Activated B cell treated with CpG ODN at 0.5 μM for 24 hours (primary cell): ENCODE results near the gene MFNG. TPM values are rescaled to one million over a fixed set of nuclear protein-coding genes. Genes with fewer than 3 reads are reported as not detected.

Experiments used
- ATAC-seq: fragments of 200-7000 bp; cut with Tn5 transposase; one replicate; pipeline ENCODE4 v1.10.0; 2021; ENCODE audit warnings: low read depth, mild to moderate bottlenecking, moderate library complexity
- CTCF ChIA-PET: fragments of 350-600 bp; sonication (Branson Sonifier 250); formaldehyde crosslinking; loops from one replicate; lab custom pipeline; 2021; ENCODE audit warnings: antibody characterized with exemption; lab: Charles Lee
- POLR2A ChIA-PET: fragments of 350-600 bp; sonication (Branson Sonifier 250); formaldehyde crosslinking; loops from one replicate; lab custom pipeline; 2021; ENCODE audit warnings: antibody characterized with exemption; lab: Charles Lee
- DNase-seq: peaks from one replicate; pipeline ENCODE4 v3.0.0; 2022
- H3K27ac Mint-ChIP-seq: one replicate; pipeline ENCODE4 v1.8.0; 2020; ENCODE audit warnings: mixed read lengths
- H3K27me3 Mint-ChIP-seq: one replicate; pipeline ENCODE4 v1.8.0; 2021; ENCODE audit warnings: mixed read lengths
- H3K36me3 Mint-ChIP-seq: one replicate; pipeline ENCODE4 v1.8.0; 2021; ENCODE audit warnings: low read depth, mixed read lengths
- H3K4me1 Mint-ChIP-seq: one replicate; pipeline ENCODE4 v1.8.0; 2021; ENCODE audit warnings: mixed read lengths
- H3K4me3 Mint-ChIP-seq: one replicate; pipeline ENCODE4 v1.8.0; 2020; ENCODE audit warnings: mild to moderate bottlenecking, mixed read lengths
- H3K9me3 Mint-ChIP-seq: one replicate; pipeline ENCODE4 v1.8.0; 2020; ENCODE audit warnings: mixed read lengths
- intact Hi-C: fragments of 100-400 bp; cut with micrococcal nuclease; formaldehyde crosslinking; loops from one replicate; pipeline ENCODE4 v1.15.1; 2024
- total RNA-seq: library from RNA; stranded (reverse); gene quantifications from 2 replicates; pipeline ENCODE4 v1.2.3, GENCODE V29; 2022
- TF ChIP-seq, protein P1 (sequence below): fragments of 200-600 bp; IDR thresholded peaks from one replicate; pipeline ENCODE4 v1.8.0; 2022; ENCODE audit warnings: antibody characterized with exemption, mild to moderate bottlenecking

MFNG gene
- total RNA-seq, 1 donor from 2014 or later = 90.6 TPM

DNA sequence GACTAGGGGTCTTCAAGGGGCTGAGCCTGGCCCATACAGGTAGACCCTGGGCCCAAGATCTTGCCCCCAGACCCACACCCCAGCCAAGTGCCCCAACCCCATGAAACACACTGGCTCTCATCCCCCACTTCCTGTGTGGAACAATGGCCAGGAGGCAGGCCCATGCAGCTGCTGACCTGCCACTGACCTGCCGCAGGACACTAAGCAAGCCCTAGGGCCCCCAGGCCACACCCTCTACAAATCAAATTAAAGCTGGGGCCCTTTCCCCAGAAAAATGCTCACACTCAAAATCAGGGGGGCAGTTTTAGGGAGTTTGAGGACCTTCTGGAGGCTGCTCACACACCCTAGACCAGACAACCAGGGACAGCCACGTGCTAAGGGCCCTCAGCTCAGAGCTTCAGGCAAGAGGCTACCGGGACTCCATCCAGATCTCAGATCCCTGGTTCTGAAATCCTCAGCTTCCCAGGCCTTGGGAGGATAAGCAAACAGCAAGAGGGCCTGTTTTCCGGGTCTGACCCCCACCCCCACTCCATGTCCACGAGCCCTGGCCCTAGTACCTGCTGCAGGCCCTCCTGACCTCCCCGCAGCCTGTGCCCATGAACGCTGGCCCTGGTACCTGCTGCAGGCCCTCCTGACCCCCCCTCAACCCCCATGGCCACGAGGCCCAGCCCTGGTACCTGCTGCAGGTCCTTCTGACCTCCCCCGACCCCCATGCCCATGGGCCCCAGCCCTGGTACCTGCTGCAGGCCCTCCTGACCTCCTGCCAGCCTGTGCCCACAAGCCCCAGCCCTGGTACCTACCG, 23.1 kb upstream of the MFNG start:
- ChIA-PET CTCF (no interaction called here), POLR2A (no interaction called here)
- H3K4me1 Mint-ChIP-seq = no peaks in the 10 kb centered on the region
- no peak for DNase-seq
- H3K27me3 Mint-ChIP-seq = peaks cover 21% of the 10 kb centered on the region
- ATAC-seq = no peak
- H3K4me3 Mint-ChIP-seq = no peak overlapping the region
- no peaks in the 10 kb centered on the region for H3K36me3 Mint-ChIP-seq
- intact Hi-C loops = no loop called here
- H3K9me3 Mint-ChIP-seq = no peaks in the 10 kb centered on the region
- TF ChIP-seq, protein P1, sequence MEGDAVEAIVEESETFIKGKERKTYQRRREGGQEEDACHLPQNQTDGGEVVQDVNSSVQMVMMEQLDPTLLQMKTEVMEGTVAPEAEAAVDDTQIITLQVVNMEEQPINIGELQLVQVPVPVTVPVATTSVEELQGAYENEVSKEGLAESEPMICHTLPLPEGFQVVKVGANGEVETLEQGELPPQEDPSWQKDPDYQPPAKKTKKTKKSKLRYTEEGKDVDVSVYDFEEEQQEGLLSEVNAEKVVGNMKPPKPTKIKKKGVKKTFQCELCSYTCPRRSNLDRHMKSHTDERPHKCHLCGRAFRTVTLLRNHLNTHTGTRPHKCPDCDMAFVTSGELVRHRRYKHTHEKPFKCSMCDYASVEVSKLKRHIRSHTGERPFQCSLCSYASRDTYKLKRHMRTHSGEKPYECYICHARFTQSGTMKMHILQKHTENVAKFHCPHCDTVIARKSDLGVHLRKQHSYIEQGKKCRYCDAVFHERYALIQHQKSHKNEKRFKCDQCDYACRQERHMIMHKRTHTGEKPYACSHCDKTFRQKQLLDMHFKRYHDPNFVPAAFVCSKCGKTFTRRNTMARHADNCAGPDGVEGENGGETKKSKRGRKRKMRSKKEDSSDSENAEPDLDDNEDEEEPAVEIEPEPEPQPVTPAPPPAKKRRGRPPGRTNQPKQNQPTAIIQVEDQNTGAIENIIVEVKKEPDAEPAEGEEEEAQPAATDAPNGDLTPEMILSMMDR = no peak
- H3K27ac Mint-ChIP-seq = no peak overlapping the region

DNA sequence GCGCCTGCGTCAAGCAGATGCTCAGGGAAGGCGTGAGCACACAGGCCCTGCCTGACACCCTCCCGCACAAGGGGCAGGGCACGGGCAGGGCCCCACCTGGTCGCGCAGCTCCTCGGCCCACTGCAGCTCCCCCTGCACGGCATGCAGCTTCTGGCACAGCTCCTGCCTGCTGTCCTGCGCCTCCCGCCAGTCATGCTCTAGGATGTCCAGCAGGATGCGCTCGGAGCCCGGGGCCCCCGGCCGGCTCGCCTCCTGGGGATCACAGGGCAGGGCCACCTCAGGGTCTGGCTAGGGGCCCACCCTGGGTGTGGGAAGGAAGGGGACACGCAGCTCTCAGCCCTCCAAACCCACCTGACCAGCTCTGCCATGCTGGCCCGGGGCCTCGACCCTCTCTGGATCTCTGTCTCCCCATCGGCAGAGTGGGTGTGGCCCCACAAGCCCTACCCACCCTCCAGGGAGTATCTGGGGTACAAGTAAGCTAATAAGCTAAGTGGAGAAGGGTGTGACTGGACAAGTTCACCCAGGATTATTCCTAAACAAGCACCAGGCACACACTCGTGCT, 22.3 kb upstream of the MFNG start:
- no peaks in the 10 kb centered on the region for H3K36me3 Mint-ChIP-seq
- H3K27me3 Mint-ChIP-seq = peaks cover 21% of the 10 kb centered on the region
- no peak overlapping the region for H3K27ac Mint-ChIP-seq
- no peak overlapping the region for H3K4me3 Mint-ChIP-seq
- POLR2A ChIA-PET = no interaction called here
- no peak for ATAC-seq
- TF ChIP-seq, protein P1 = no peak
- no peaks in the 10 kb centered on the region for H3K9me3 Mint-ChIP-seq
- CTCF ChIA-PET = no interaction called here
- no peak for DNase-seq
- intact Hi-C loops = no loop called here
- H3K4me1 Mint-ChIP-seq = no peaks in the 10 kb centered on the region

DNA sequence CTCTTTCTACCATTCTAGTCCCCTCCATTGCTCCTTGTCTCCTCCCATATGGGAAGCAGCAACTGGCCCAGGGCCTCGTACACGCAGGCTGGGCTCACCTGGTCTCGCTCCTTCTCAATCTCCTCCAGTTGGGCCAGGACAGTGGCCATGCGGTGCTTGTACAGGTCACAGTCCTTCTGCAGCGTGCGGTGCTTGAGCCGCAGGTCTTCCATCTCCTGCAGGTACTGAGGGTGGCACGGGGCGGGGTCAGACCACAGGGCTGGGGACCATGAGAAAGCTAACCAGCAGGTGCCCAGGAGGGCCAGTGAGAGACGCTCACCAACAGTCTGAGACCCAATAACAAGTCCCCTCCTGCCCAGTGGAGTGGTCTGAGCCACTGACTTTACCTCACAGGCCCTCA, 21.5 kb upstream of the MFNG start:
- no peak for ATAC-seq
- ChIA-PET POLR2A (interaction anchor here (1.3 kb wide), 1 partner anchor 21 kb away, joined by 3 read pairs; the partner anchor contains the start of gene MFNG), CTCF (interaction anchor here (1.5 kb wide), 1 partner anchor 11 kb away, joined by 3 read pairs; no protein-coding TSS in a partner anchor)
- Mint-ChIP-seq H3K4me1 (no peaks in the 10 kb centered on the region), H3K27ac (no peak overlapping the region), H3K4me3 (no peak overlapping the region), H3K9me3 (no peaks in the 10 kb centered on the region), H3K27me3 (peaks cover 17% of the 10 kb centered on the region), H3K36me3 (no peaks in the 10 kb centered on the region)
- TF ChIP-seq, protein P1 = no peak
- intact Hi-C loops = no loop called here
- no peak for DNase-seq

DNA sequence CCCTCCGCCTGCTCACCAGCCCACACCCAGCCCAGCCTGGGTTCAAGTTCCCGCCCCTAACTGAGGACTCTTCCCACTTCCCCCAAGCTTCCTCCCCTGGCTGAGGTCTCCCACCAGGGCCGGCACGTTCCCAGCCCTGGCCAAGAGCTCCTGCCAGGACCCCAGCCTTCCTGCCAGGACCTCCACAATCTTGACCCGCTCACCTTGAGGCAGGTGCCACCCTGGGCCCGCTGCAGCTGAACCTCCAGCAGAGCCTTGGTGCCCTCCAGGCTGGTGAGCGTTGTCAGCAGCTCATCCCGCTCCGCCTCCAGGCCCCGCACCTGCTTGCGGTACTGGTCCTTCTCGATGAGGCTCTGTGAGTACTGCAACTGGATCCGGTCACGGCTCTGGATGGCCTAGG, 19.8 kb upstream of the MFNG start:
- ChIA-PET CTCF (interaction anchor here (1.5 kb wide), 1 partner anchor 9 kb away, joined by 3 read pairs; no protein-coding TSS in a partner anchor), POLR2A (no interaction called here)
- Mint-ChIP-seq H3K36me3 (no peaks in the 10 kb centered on the region), H3K4me1 (no peaks in the 10 kb centered on the region), H3K4me3 (no peak overlapping the region), H3K9me3 (no peaks in the 10 kb centered on the region), H3K27me3 (peaks cover 16% of the 10 kb centered on the region), H3K27ac (no peak overlapping the region)
- ATAC-seq (no peak), DNase-seq (no peak)
- intact Hi-C loops = no loop called here
- TF ChIP-seq, protein P1 = no peak

DNA sequence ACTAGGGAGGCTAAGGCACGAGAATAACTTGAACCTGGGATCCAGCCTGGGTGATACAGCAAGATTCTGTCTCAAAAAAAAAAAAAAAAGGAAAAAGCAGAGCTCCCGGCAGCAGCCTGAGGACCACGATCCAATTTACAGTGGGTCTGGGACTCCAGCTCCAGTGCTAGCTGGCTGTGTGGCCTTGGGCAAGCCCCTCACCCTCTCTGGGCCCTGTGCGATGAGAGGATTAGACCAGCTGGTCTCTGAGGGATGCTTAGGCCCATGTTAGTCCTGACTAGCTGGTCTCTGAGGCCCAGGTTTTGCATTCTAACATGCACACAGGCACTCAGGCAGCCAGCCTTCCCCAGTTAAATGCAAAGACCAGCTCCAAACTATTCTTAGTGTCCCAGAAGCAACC, 19.4 kb upstream of the MFNG start:
- intact Hi-C loops = no loop called here
- POLR2A ChIA-PET = no interaction called here

More for the DNA sequence above, 19.4 kb upstream of the MFNG start:
- Mint-ChIP-seq H3K27me3 (peaks cover 20% of the 10 kb centered on the region), H3K4me3 (no peak overlapping the region), H3K36me3 (no peaks in the 10 kb centered on the region), H3K4me1 (no peaks in the 10 kb centered on the region), H3K9me3 (no peaks in the 10 kb centered on the region), H3K27ac (no peak overlapping the region)
- no peak for ATAC-seq
- CTCF ChIA-PET = no interaction called here
- TF ChIP-seq, protein P1 = no peak
- DNase-seq = no peak
